Fibroblast of pulmonary artery (primary cell): ENCODE data around the gene DOP1A.

Source experiments
- DNase-seq: peaks from one replicate; pipeline ENCODE4 v3.0.0-alpha.2; 2010; ENCODE audit warnings: low read depth
- H3K4me3 ChIP-seq: replicated peaks from 2 replicates; pipeline ENCODE4 v1.5.1; 2011; ENCODE audit warnings: low read depth, mild to moderate bottlenecking, control low read depth, low read length, moderate library complexity
- CTCF ChIP-seq: IDR thresholded peaks from 2 replicates; pipeline ENCODE4 v1.5.1; 2011; ENCODE audit warnings: mild to moderate bottlenecking, control low read depth, low read length, inconsistent platforms; ENCODE audit errors: missing control alignments

DOP1A gene

GRCh38 chr6:83067448-83068439 is at the start of gene DOP1A:
DOP1A (plus strand) TSS chr6:83067671; CDS start chr6:83096978, 29,307 bp downstream.
- peak within 1 kb of the TSS; percentile 84 for H3K4me3 ChIP-seq
- TF ChIP-seq CTCF = peak; percentile 99
- DNase-seq = peak; percentile 95

- no peak overlapping the region for H3K4me3 ChIP-seq
- DNase-seq = no peak
- TF ChIP-seq CTCF = no peak
Measured at GRCh38 chr6:83019741-83020140, 47.7 kb upstream of the DOP1A start.

GRCh38 chr6:83031689-83032088 is 35.8 kb upstream of the DOP1A start:
- no peak overlapping the region for H3K4me3 ChIP-seq
- TF ChIP-seq CTCF = no peak
- DNase-seq = no peak

GRCh38 chr6:83038246-83038645 is 29.2 kb upstream of the DOP1A start:
- TF ChIP-seq CTCF = no peak
- DNase-seq = no peak
- H3K4me3 ChIP-seq = no peak overlapping the region

GRCh38 chr6:83042467-83043053 is 24.9 kb upstream of the DOP1A start:
- H3K4me3 ChIP-seq = no peak overlapping the region
- no peak for TF ChIP-seq CTCF
- DNase-seq = no peak

GRCh38 chr6:83044091-83044768 is 23.2 kb upstream of the DOP1A start:
- H3K4me3 ChIP-seq = no peak overlapping the region
- no peak for DNase-seq
- TF ChIP-seq CTCF = no peak
